Measurements from ENCODE around the gene AHI1. TPM values are rescaled to one million over a fixed set of nuclear protein-coding genes. Genes with fewer than 3 reads are reported as not detected.

The AHI1 gene
- total and polyA plus RNA-seq, 2 experiments from 2014 or later = 14.8 to 21.5 TPM

DNA sequence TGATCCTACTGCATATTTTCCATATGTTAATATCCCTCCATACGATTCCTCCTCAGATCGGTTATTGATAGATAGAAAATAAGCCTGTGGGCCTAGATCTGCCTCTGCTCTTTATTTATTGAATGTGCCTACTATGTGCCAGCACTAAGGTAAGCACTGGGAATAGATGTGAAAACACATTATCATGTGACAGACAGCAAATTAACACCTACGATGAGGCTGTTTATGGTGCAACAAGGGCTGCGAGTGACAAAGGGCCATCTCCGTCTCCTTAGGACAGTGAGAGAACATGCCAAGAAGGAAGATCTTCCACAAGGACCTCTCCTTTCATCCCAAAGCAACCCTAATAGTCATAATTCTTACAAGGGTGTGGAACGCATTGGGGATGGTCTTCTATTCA, 225.9 kb downstream of the AHI1 start:
- no peak for DNase-seq (ENCODE audit: low spot score)
- no peak overlapping the region for H2AFZ ChIP-seq
- no peaks in the 10 kb centered on the region for H3K9me2 ChIP-seq (replicated peaks; ENCODE audit: insufficient read depth)
- H3K27me3 ChIP-seq = no peaks in the 10 kb centered on the region
- H3K4me2 ChIP-seq = no peak overlapping the region
- H3K79me2 ChIP-seq = no peaks in the 10 kb centered on the region
- no peak for TF ChIP-seq CTCF (IDR thresholded peaks at IDR 0.05; ENCODE audit: poor library complexity)
- no peak for TF ChIP-seq EZH2phosphoT487 (IDR thresholded peaks at IDR 0.05; ENCODE audit: low read depth, severe bottlenecking, unreplicated experiment)
- no peak for TF ChIP-seq EZH2 (IDR thresholded peaks at IDR 0.05; ENCODE audit: borderline replicate concordance)
- WGBS (ENCODE audit: low lambda C conversion rate, missing lambda C conversion rate) = 73% methylated on average over 6 of the region's 6 CpGs
- H3K9me3 ChIP-seq (ENCODE audit: low read depth) = no peaks in the 10 kb centered on the region
- H3K27ac ChIP-seq = peak overlapping the region; percentile 86
- peaks cover 5% of the 10 kb centered on the region for H3K4me1 ChIP-seq (ENCODE audit: insufficient read depth)
- H4K20me1 ChIP-seq (ENCODE audit: insufficient read depth, poor library complexity, severe bottlenecking) = no peaks in the 10 kb centered on the region
- no peaks in the 10 kb centered on the region for H3K36me3 ChIP-seq (replicated peaks; ENCODE audit: insufficient read depth, low read depth)
- H3K4me3 ChIP-seq = no peak overlapping the region

- WGBS (ENCODE audit: low lambda C conversion rate, missing lambda C conversion rate) = 32% methylated on average over 11 of the region's 11 CpGs
- no peak overlapping the region for H3K4me3 ChIP-seq
- H3K27me3 ChIP-seq = no peaks in the 10 kb centered on the region
- H3K36me3 ChIP-seq (replicated peaks; ENCODE audit: insufficient read depth, low read depth) = no peaks in the 10 kb centered on the region
- peak overlapping the region; percentile 64 for H3K4me2 ChIP-seq
- peak; percentile 64 for DNase-seq (ENCODE audit: low spot score)
- H3K27ac ChIP-seq = peak overlapping the region; percentile 86
- H4K20me1 ChIP-seq (ENCODE audit: insufficient read depth, poor library complexity, severe bottlenecking) = no peaks in the 10 kb centered on the region
- no peaks in the 10 kb centered on the region for H3K9me3 ChIP-seq (ENCODE audit: low read depth)
- TF ChIP-seq EZH2phosphoT487 (IDR thresholded peaks at IDR 0.05; ENCODE audit: low read depth, severe bottlenecking, unreplicated experiment) = no peak
- no peak for TF ChIP-seq EZH2 (IDR thresholded peaks at IDR 0.05; ENCODE audit: borderline replicate concordance)
- TF ChIP-seq CTCF (IDR thresholded peaks at IDR 0.05; ENCODE audit: poor library complexity) = no peak
- H3K9me2 ChIP-seq (replicated peaks; ENCODE audit: insufficient read depth) = no peaks in the 10 kb centered on the region
- H3K4me1 ChIP-seq (ENCODE audit: insufficient read depth) = peaks cover 5% of the 10 kb centered on the region
- H3K79me2 ChIP-seq = no peaks in the 10 kb centered on the region
- H2AFZ ChIP-seq = no peak overlapping the region
Observed at GRCh38 chr6:135270676-135271536, 226.6 kb downstream of the AHI1 start.

- peaks cover 5% of the 10 kb centered on the region for H3K4me1 ChIP-seq (ENCODE audit: insufficient read depth)
- H3K27me3 ChIP-seq = no peaks in the 10 kb centered on the region
- H3K9me3 ChIP-seq (ENCODE audit: low read depth) = no peaks in the 10 kb centered on the region
- no peak overlapping the region for H3K4me3 ChIP-seq
- peak overlapping the region; percentile 86 for H3K27ac ChIP-seq
- 39% methylated on average over 1 of the region's 1 CpG for WGBS (ENCODE audit: low lambda C conversion rate, missing lambda C conversion rate)
- DNase-seq (ENCODE audit: low spot score) = no peak
- H2AFZ ChIP-seq = no peak overlapping the region
- TF ChIP-seq EZH2 (IDR thresholded peaks at IDR 0.05; ENCODE audit: borderline replicate concordance) (no peak), EZH2phosphoT487 (IDR thresholded peaks at IDR 0.05; ENCODE audit: low read depth, severe bottlenecking, unreplicated experiment) (no peak), CTCF (IDR thresholded peaks at IDR 0.05; ENCODE audit: poor library complexity) (no peak)
- no peaks in the 10 kb centered on the region for H3K9me2 ChIP-seq (replicated peaks; ENCODE audit: insufficient read depth)
- H4K20me1 ChIP-seq (ENCODE audit: insufficient read depth, poor library complexity, severe bottlenecking) = no peaks in the 10 kb centered on the region
- H3K4me2 ChIP-seq = no peak overlapping the region
- H3K36me3 ChIP-seq (replicated peaks; ENCODE audit: insufficient read depth, low read depth) = no peaks in the 10 kb centered on the region
- no peaks in the 10 kb centered on the region for H3K79me2 ChIP-seq
Observed at GRCh38 chr6:135269481-135269891, 228.1 kb downstream of the AHI1 start.

All from hepatocyte (in vitro differentiated cells).